Fibroblast of lung (primary cell): ENCODE results near the gene PLEKHA7.

Experiments
- EZH2 ChIP-seq: IDR thresholded peaks from 2 replicates; pipeline ENCODE4 v1.5.1; 2012; ENCODE audit warnings: low read length, control low read depth, mild to moderate bottlenecking; ENCODE audit errors: missing control alignments
- TF ChIP-seq, protein P1 (sequence below), 2 donors: IDR thresholded peaks in 1 of 2; conservative IDR thresholded peaks in 1 of 2; 1 replicate in 1 of 2; 2 replicates in 1 of 2; pipeline ENCODE4 v1.5.1; 2011 to 2012; ENCODE audit warnings: low read length in 2 of 2, control low read depth in 1 of 2, inconsistent platforms in 1 of 2, low read depth in 1 of 2, mild to moderate bottlenecking in 1 of 2

DNA sequence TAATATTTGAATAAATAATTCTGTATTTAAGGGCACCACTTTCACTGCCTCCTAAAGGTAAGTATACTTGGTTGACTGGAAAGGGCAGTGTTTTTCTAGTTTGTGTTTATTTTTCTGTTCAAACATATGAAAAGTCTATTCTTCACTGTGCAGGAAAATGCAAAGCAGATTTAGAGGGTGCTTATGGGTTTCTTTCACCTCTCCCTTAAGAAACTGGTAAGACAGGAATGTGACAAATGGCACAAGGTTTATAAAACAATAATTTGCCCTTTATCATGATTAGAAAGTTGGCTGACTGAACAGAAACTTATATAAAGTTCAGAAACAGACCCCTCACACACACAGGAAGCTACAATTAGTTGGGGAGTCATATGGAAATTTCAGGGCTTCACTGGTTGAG is 60.6 kb downstream of the PLEKHA7 start:
- TF ChIP-seq, protein P1, sequence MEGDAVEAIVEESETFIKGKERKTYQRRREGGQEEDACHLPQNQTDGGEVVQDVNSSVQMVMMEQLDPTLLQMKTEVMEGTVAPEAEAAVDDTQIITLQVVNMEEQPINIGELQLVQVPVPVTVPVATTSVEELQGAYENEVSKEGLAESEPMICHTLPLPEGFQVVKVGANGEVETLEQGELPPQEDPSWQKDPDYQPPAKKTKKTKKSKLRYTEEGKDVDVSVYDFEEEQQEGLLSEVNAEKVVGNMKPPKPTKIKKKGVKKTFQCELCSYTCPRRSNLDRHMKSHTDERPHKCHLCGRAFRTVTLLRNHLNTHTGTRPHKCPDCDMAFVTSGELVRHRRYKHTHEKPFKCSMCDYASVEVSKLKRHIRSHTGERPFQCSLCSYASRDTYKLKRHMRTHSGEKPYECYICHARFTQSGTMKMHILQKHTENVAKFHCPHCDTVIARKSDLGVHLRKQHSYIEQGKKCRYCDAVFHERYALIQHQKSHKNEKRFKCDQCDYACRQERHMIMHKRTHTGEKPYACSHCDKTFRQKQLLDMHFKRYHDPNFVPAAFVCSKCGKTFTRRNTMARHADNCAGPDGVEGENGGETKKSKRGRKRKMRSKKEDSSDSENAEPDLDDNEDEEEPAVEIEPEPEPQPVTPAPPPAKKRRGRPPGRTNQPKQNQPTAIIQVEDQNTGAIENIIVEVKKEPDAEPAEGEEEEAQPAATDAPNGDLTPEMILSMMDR (conservative IDR thresholded peaks at IDR 0.05 in 1 of 2, IDR thresholded peaks at IDR 0.05 in 1 of 2; ENCODE audit: low read depth in 1 of 2, low read length in 2 of 2) = no peak
- no peak for TF ChIP-seq EZH2
